Measurements from ENCODE around the gene AGBL1.

Gene AGBL1

GRCh38 chr15:86609275-86609674 is 529.6 kb downstream of the AGBL1 start:
- no peak for FAIRE-seq

- FAIRE-seq: no peak
These were observed 530.4 kb downstream of the AGBL1 start for GRCh38 chr15:86610038-86610437.

GRCh38 chr15:86611417-86612040 is 531.9 kb downstream of the AGBL1 start:
- FAIRE-seq: no peak

GRCh38 chr15:86615411-86615810 is 535.7 kb downstream of the AGBL1 start:
- FAIRE-seq: no peak

GRCh38 chr15:86615816-86616215 is 536.1 kb downstream of the AGBL1 start:
- no peak for FAIRE-seq

- FAIRE-seq: no peak
These were observed 537.1 kb downstream of the AGBL1 start for GRCh38 chr15:86616771-86617170.

- no peak for FAIRE-seq
These were observed 540.5 kb downstream of the AGBL1 start for GRCh38 chr15:86620157-86620556.

- FAIRE-seq: no peak
These were observed 541.1 kb downstream of the AGBL1 start for GRCh38 chr15:86620641-86621349.

GRCh38 chr15:86623236-86623635 is 543.6 kb downstream of the AGBL1 start:
- FAIRE-seq: no peak

- FAIRE-seq: no peak
These were observed 544.8 kb downstream of the AGBL1 start for GRCh38 chr15:86624261-86625036.

- FAIRE-seq: no peak
These were observed 550.0 kb downstream of the AGBL1 start for GRCh38 chr15:86629409-86630356.

- FAIRE-seq: no peak
These were observed 551.3 kb downstream of the AGBL1 start for GRCh38 chr15:86630946-86631345.

- FAIRE-seq: no peak
These were observed 554.5 kb downstream of the AGBL1 start for GRCh38 chr15:86634146-86634545.

GRCh38 chr15:86634992-86635638 is 555.4 kb downstream of the AGBL1 start:
- FAIRE-seq: no peak

GRCh38 chr15:86644339-86644738 is 564.7 kb downstream of the AGBL1 start:
- no peak for FAIRE-seq

- no peak for FAIRE-seq
These were observed 566.3 kb downstream of the AGBL1 start for GRCh38 chr15:86645925-86646500.

- FAIRE-seq: no peak
These were observed 568.3 kb downstream of the AGBL1 start for GRCh38 chr15:86647810-86648440.

- FAIRE-seq: no peak
These were observed 569.6 kb downstream of the AGBL1 start for GRCh38 chr15:86649277-86649676.

GRCh38 chr15:86650094-86650493 is 570.4 kb downstream of the AGBL1 start:
- no peak for FAIRE-seq

GRCh38 chr15:86653344-86654197 is 573.9 kb downstream of the AGBL1 start:
- FAIRE-seq: no peak
